HepG2 (cell line): Measurements from ENCODE around the gene HSPA1L. TPM values are rescaled to one million over a fixed set of nuclear protein-coding genes. Genes with fewer than 3 reads are reported as not detected.

Experiments used
- KLF9 ChIP-seq: IDR thresholded peaks from 2 replicates; pipeline ENCODE4 v1.6.1; 2016; ENCODE audit warnings: low read depth
- MTF2 ChIP-seq: sonication (generic); formaldehyde crosslinking; IDR thresholded peaks from 2 replicates; pipeline ENCODE4 v1.5.0; 2020; ENCODE audit warnings: missing genetic modification reagents, borderline replicate concordance
- RFXAP ChIP-seq: sonication (generic); formaldehyde crosslinking; IDR thresholded peaks from 2 replicates; pipeline ENCODE4 v1.4.0; 2020; ENCODE audit warnings: missing genetic modification reagents, borderline replicate concordance
- SSRP1 ChIP-seq: IDR thresholded peaks from 2 replicates; pipeline ENCODE4 v1.6.1; 2016; ENCODE audit warnings: control low read depth
- ZKSCAN8 ChIP-seq: IDR thresholded peaks from 2 replicates; pipeline ENCODE4 v1.6.1; 2016; ENCODE audit warnings: borderline replicate concordance, missing genetic modification reagents, missing compliant biosample characterization
- ZNF335 ChIP-seq: sonication (generic); formaldehyde crosslinking; IDR thresholded peaks from 2 replicates; pipeline ENCODE4 v1.4.0; 2020; ENCODE audit warnings: missing genetic modification reagents
- ZNF567 ChIP-seq: sonication (generic); formaldehyde crosslinking; IDR thresholded peaks from 2 replicates; pipeline ENCODE4 v1.8.1; 2023; ENCODE audit warnings: mild to moderate bottlenecking, missing genetic modification reagents, borderline replicate concordance
- polyA plus RNA-seq, 8 experiments: library from polyadenylated mRNA; depleted of rRNA in 3 of 8; stranded (reverse) in 7 of 8; unstranded in 1 of 8; fragments of >200 nt; fragmentation: Illumina TruSeq in 4 of 8; extraction: Trizol in 4 of 8; gene quantifications; 2 replicates each; pipeline versions ENCODE4 v1.2.1 to v1.2.3, GENCODE V29; 2011 to 2016; ENCODE audit warnings: low read depth in 4 of 8, missing spikeins in 1 of 8, mixed read lengths in 1 of 8; ENCODE audit not compliant: insufficient read depth in 1 of 8
- total RNA-seq, 5 experiments: library from RNA; depleted of rRNA; stranded (reverse); fragments of >200 nt; fragmentation: Illumina TruSeq; extraction: Trizol; gene quantifications; 2 replicates each; pipeline ENCODE4 v1.2.3, GENCODE V29; 2016; ENCODE audit warnings: low read depth in 1 of 5
- TF ChIP-seq, protein P1 (sequence below): IDR thresholded peaks from 2 replicates; pipeline ENCODE4 v1.6.1; 2016; ENCODE audit warnings: missing compliant biosample characterization, missing genetic modification reagents, borderline replicate concordance
- TF ChIP-seq, protein P2 (sequence below): sonication (generic); formaldehyde crosslinking; IDR thresholded peaks from 2 replicates; pipeline ENCODE4 v1.4.0; 2020; ENCODE audit warnings: missing genetic modification reagents
- TF ChIP-seq, protein P3 (sequence below): sonication (generic); formaldehyde crosslinking; IDR thresholded peaks from 2 replicates; pipeline ENCODE4 v1.8.0; 2022; ENCODE audit warnings: mild to moderate bottlenecking, missing genetic modification reagents; ENCODE audit not compliant: insufficient replicate concordance

Gene HSPA1L
- total and polyA plus RNA-seq, 2 of the 13 experiments (the other 11 are each of a cell fraction or from before 2014, with no cell fraction given): 0.55 to 1.0 TPM

DNA sequence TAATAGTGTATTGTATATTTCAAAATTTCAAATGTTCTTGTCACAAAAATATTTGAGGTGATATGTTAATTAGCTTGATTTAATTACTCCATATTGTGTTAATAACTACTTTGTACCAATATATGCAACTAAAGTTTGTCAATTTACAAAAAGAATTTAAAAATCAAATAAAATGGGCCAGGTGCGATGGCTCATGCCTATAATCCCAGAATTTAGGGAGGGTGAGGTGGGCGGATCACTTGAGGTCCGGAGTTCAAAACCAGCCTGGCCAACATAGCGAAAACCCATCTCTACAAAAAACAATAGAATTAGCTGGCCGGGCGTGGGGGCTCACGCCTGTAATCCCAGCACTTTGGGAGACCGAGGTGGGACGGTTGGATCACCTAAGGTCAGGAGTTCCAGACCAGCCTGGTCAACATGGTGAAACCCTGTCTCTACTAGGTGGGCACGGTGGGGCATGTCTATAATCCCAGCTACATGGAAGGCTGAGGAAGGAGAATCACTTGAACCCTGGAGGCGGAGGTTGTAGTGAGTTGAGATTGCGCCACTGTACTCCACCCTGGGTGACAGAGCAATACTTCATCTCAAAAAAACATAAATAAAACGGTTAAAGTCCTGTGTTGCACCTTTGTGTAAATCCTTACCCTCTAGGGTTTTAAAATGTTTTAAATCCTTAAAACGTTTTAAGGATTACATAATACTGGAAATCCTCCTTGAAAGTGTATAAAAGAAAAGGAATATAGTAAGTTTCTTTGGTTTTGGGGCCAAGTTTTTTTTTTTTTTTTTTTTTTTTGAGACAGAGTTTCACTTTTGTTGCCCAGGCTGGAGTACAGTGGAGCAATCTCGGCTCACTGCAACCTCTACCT lies 16.5 kb upstream of the HSPA1L start (continued):
- TF ChIP-seq, protein P1, sequence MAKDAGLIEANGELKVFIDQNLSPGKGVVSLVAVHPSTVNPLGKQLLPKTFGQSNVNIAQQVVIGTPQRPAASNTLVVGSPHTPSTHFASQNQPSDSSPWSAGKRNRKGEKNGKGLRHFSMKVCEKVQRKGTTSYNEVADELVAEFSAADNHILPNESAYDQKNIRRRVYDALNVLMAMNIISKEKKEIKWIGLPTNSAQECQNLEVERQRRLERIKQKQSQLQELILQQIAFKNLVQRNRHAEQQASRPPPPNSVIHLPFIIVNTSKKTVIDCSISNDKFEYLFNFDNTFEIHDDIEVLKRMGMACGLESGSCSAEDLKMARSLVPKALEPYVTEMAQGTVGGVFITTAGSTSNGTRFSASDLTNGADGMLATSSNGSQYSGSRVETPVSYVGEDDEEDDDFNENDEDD (CRISPR knock-in tag): no peak
- TF ChIP-seq ZNF567 (0 out of 2 replicates have a peak, but pooled peaks have one; percentile 50), RFXAP (CRISPR knock-in tag) (no peak), ZNF335 (0 out of 2 replicates have a peak, but pooled peaks have one; percentile 27), MTF2 (no peak), SSRP1 (CRISPR knock-in tag) (no peak), KLF9 (CRISPR knock-in tag) (no peak), ZKSCAN8 (CRISPR knock-in tag) (no peak)
- TF ChIP-seq, protein P2, sequence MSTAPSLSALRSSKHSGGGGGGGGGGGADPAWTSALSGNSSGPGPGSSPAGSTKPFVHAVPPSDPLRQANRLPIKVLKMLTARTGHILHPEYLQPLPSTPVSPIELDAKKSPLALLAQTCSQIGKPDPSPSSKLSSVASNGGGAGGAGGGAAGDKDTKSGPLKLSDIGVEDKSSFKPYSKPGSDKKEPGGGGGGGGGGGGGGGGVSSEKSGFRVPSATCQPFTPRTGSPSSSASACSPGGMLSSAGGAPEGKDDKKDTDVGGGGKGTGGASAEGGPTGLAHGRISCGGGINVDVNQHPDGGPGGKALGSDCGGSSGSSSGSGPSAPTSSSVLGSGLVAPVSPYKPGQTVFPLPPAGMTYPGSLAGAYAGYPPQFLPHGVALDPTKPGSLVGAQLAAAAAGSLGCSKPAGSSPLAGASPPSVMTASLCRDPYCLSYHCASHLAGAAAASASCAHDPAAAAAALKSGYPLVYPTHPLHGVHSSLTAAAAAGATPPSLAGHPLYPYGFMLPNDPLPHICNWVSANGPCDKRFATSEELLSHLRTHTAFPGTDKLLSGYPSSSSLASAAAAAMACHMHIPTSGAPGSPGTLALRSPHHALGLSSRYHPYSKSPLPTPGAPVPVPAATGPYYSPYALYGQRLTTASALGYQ (CRISPR knock-in tag): no peak
- TF ChIP-seq, protein P3, sequence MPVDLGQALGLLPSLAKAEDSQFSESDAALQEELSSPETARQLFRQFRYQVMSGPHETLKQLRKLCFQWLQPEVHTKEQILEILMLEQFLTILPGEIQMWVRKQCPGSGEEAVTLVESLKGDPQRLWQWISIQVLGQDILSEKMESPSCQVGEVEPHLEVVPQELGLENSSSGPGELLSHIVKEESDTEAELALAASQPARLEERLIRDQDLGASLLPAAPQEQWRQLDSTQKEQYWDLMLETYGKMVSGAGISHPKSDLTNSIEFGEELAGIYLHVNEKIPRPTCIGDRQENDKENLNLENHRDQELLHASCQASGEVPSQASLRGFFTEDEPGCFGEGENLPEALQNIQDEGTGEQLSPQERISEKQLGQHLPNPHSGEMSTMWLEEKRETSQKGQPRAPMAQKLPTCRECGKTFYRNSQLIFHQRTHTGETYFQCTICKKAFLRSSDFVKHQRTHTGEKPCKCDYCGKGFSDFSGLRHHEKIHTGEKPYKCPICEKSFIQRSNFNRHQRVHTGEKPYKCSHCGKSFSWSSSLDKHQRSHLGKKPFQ (CRISPR knock-in tag): no peak
